GM19438 (cell line): ENCODE data around the gene BICC1.
"Not testable (repeated sequence)": the region's sequence is repeated elsewhere in the genome, so short reads cannot be mapped to it uniquely, and the experiment has no call there.

Source experiments
- ATAC-seq: cut with Tn5 transposase; IDR thresholded peaks from one replicate; pipeline ENCODE4 v1.9.1; 2021; ENCODE audit warnings: low read depth; ENCODE audit not compliant: unreplicated experiment

BICC1 gene

GRCh38 chr10:58839771-58840170 lies 327.1 kb downstream of the BICC1 start:
- no peak for ATAC-seq

GRCh38 chr10:58840840-58841435 lies 328.3 kb downstream of the BICC1 start:
- ATAC-seq, result no peak

GRCh38 chr10:58842860-58843376 lies 330.2 kb downstream of the BICC1 start:
- no peak for ATAC-seq

DNA sequence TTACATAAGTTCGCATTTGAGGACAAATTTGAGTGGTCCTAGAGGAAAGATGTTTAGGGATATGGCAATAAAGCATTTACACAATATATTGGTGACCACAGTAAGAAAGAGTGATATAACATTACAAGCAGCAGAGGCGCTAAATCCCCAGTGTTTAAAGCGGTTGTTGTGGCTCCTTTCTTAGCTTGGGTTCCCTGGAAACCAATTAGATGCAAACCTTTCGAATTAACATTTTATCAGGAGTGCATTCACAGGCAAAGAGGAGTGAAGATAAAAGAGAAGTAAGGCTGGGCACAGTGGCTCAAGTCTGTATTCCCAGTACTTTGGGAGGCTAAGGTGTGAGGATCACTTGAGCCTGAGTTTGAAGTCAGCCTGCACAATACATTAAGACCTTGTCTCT lies 331.1 kb downstream of the BICC1 start:
- no peak for ATAC-seq

GRCh38 chr10:58844680-58845079 lies 332.0 kb downstream of the BICC1 start:
- no peak for ATAC-seq

- no peak for ATAC-seq
These were observed 334.2 kb downstream of the BICC1 start for GRCh38 chr10:58846856-58847255.

- no peak for ATAC-seq
These were observed 338.9 kb downstream of the BICC1 start for GRCh38 chr10:58851606-58852005.

- ATAC-seq, result no peak
These were observed 341.0 kb downstream of the BICC1 start for GRCh38 chr10:58853668-58854067.

- no peak for ATAC-seq
These were observed 342.1 kb downstream of the BICC1 start for GRCh38 chr10:58854811-58855210.

DNA sequence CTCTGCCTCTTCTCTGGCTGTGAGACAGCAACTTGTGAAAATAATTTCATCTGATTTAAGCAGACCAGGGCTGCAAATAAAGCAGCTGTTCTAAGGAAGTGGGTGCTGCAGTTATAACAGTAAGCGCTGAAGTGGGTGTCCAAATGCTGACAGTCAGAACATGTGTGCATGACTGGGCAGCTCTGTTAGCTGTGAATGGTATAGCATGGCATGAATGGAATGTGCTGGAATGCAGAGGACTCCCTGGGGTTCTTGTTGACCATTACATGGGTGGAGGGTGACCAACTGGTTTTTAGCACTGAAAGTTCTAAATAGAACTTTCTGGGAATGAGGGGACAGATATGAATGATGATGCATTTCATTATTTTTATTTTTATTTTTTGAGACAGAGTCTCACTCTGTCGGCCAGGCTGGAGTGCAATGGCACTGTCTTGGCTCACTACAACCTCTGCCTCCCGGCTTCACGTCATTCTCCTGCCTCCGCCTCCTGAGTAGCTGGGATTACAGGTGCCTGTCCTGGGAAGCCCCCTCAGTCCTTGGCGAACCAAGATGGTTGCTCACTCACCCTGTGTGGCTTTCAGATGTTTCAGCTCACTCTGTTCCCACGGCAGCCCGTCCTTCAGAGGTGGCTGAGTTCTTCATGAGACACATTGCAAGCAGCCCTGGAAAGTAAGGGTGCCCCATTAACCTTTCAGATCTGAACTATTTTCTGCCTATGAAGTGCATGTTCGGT lies 344.0 kb downstream of the BICC1 start:
- no peak for ATAC-seq

GRCh38 chr10:58857251-58857805 lies 344.7 kb downstream of the BICC1 start:
- no peak for ATAC-seq

GRCh38 chr10:58858123-58858522 lies 345.5 kb downstream of the BICC1 start:
- not testable (repeated sequence) for ATAC-seq

- no peak for ATAC-seq
These were observed 346.9 kb downstream of the BICC1 start for GRCh38 chr10:58859526-58859925.

GRCh38 chr10:58867683-58868082 lies 355.0 kb downstream of the BICC1 start:
- ATAC-seq, result no peak

DNA sequence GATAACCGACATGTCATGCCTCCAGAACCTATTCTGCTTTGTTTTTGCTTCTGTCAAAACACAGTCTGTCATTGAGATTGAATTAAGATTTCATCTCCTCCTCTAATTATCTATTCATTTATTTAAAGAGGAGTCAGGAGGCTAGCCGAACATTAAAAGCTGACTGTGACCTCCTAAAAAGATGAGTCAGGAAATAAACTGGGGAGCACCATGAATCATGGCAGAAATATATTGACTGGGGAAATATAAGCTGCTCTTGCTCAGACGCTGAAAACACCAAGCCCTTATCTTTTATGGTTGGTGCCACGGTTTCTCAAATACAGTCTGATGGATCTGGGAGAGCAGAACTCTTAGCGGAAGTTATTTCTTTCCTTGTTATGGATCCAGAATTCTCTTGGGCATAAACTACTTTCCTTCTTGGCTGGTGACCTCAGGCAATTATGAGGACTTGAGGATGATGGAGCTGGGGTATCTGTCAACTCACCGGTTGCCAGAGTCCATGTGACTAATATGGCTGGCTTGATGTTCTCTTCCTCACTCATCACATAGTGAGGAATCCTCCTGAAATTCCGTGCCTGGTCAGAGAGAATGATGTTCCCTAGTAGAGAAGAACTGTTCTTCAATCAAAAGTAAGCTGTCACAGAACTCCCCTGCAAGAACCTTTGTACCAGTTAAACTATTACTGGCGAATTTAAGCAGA lies 356.2 kb downstream of the BICC1 start:
- ATAC-seq, result no peak

- ATAC-seq, result no peak
These were observed 357.4 kb downstream of the BICC1 start for GRCh38 chr10:58870070-58870469.

DNA sequence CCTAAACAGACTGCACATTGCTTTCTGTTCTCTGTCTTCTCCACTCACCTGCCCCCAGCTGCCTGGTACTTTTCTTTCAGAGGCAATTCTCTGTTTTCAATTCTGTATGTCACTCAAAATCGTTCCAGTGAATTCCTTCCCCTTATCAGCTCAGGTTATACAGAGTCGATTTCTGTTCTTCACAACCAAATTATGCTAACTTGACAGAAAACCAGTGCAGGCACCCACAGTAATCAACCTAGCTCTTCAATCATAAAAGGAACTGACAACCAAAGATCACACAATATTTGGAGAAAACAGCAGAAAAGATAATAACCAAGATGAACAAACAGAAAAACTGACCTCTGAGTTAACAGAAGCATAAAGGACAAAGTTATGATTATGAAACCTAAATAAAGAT lies 360.5 kb downstream of the BICC1 start:
- ATAC-seq, result no peak
